D721Med (cell line): Measurements from ENCODE around the gene TTC38.

ENCODE experiments used
- DNase-seq: peaks from one replicate; pipeline ENCODE4 v3.0.0; 2011; ENCODE audit warnings: low spot score; ENCODE audit not compliant: insufficient read length
- FAIRE-seq: peaks from 2 replicates; lab custom pipeline; 2011; peaks lifted over from hg19 to GRCh38; lab: Jason Lieb, UNC
- CTCF ChIP-seq: IDR thresholded peaks from 2 replicates; pipeline ENCODE4 v1.5.1; 2012; ENCODE audit warnings: mild to moderate bottlenecking, control low read depth; ENCODE audit not compliant: insufficient read depth; ENCODE audit errors: missing control alignments

The TTC38 gene

GRCh38 chr22:46245511-46245910 lies 22.3 kb upstream of the TTC38 start:
- no peak for TF ChIP-seq CTCF
- FAIRE-seq (no peak), DNase-seq (no peak)

- no peak for TF ChIP-seq CTCF
- no peak for FAIRE-seq
- no peak for DNase-seq
Measured at GRCh38 chr22:46246178-46246577, 21.6 kb upstream of the TTC38 start.

- FAIRE-seq, result no peak
- no peak for TF ChIP-seq CTCF
- DNase-seq, result no peak
Measured at GRCh38 chr22:46247443-46247975, 20.3 kb upstream of the TTC38 start.

GRCh38 chr22:46250035-46250782 lies 17.6 kb upstream of the TTC38 start, which contains the start of gene CDPF1:
Gene CDPF1, minus strand, starts transcription at chr22:46250293. Its CDS starts 2,009 bp downstream, at chr22:46248284.
- DNase-seq (peak; percentile 67), FAIRE-seq (no peak)
- TF ChIP-seq CTCF, result no peak

- TF ChIP-seq CTCF, result no peak
- DNase-seq (no peak), FAIRE-seq (no peak)
Measured at GRCh38 chr22:46250783-46251125, 17.1 kb upstream of the TTC38 start.

- DNase-seq (no peak), FAIRE-seq (no peak)
- no peak for TF ChIP-seq CTCF
Measured at GRCh38 chr22:46251266-46251665, 16.5 kb upstream of the TTC38 start.

GRCh38 chr22:46251816-46252380 lies 15.9 kb upstream of the TTC38 start:
- FAIRE-seq (no peak), DNase-seq (no peak)
- TF ChIP-seq CTCF, result no peak
